Measurements from ENCODE around the gene VAV2.

Gene VAV2

GRCh38 chr9:133715866-133716563 lies 276.1 kb downstream of the VAV2 start:
- DNase-seq: peak; percentile 43

DNA sequence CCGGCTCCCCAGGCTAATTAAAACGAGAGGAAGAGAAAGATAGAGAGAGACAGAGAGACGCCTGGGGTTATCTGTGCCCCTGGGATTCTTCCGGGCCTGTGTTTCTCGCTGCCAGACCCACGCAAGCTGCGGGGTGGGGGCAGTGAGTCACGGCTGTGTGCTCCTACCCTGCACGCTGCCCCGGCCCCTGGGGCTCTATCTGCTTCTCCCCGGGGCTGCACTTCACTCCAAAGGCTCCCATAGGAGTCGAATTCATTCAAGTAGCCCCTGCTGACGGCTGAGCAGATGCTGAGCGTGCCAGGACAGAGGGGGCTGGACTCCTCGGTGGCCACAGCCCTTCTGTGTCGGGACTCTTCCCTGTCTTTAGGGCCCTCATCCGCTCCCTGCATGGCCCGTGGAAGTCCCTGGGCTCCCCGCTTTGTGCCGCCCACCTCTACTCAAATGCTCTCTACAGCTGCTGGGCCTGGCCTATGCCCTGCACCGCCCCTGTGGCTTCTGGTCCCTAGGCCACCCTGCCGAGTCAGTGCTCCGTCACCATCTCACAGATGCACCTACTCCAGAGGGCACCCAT lies 276.7 kb downstream of the VAV2 start:
- DNase-seq: no peak

DNA sequence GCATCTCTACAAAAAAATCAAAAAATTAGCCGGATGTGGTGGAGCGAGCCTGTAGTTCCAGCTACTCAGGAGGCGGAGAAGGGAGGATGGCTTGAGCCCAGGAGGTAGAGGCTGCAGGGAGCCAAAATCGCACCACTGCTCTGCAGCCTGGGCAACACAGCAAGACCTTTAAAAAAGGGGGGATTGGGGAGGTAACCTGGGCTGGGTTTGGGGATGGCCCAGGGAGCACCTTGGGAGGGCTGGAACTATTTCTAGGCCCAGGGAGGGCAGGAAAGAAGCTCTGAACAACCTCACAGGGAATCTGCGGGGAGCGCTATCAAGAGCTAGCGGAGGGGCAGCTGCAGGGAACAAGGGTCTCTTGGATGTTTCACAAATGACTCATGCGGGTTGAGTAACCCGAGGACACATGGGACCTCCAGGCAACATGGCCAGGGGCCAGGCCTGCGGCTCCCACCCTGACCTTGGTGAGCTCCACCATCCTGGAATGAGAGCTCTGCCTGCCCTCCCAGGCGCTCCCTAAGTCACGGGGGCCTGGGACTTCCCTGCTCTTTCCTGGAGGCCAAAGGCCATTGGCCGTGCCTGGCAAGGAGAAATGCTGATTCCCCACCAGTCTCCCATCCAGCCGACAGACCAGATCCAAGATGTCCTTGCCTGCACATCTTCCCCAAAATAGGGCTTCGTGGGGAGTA lies 277.4 kb downstream of the VAV2 start:
- no peak for DNase-seq

DNA sequence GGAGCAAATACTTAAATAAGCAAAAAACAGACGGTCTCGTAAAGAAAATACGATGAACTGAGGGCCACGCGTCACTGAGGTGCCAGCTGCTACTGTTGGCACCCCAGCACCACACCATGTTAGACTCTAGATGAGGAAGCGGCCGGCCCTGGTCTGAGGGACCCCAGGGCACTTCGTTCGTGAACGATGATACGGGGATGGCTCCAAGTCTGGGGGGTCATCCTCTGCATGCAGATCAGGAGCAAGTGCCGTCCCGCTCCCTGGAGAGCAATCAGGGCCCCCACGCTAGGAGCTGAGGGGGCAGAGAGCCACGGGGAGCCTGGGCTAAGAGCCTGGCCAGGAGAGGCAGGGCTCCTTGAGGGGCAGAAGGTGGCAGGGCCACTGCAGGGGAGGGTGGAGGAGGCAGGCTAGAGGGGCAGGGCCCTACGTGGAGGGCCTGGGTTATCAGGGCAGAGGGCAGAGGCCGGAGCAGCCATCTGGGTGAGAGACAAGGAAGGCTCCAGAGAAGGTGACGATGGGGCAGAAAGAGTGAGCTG lies 278.1 kb downstream of the VAV2 start:
- no peak for DNase-seq

DNA sequence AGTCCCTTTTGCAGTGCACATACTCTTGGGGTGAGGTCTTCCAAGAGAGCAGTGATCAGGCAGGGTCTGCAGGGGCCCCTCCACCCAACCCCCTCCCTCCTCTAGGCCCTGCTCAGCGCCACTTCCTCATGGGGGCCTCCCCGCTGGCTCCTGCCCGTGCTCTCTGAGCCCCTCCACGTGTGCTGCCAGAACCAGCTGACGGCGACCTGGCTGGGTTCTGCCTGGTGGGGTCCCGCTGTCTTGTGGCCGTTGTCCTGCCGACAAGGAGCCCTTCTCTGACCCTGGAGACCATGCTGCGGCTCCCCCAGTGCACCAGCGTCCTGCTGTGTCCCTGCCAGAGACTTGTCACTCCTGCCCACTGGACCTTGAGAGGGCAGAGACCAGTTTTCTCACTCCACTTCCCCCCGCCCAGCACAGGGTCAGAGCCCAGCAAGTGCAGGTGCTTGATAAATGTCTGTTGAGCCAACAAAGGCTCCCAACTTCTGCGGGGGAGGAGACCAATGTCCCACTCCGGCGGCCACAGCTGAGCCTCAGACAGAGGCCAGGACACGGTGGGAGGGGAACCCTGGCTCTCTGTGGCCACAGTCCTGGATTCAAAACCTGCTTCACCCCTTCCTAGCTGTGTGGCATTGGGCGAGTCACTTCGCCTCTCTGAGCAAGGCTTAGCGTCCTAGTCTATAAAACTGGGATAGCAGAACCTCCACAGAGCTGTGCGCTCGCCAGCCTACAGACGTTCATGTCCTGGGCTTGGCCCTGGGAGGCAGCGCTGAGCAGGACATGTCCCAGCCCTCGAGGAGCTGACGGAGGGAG lies 278.8 kb downstream of the VAV2 start:
- DNase-seq: no peak

- DNase-seq: no peak
Observed at GRCh38 chr9:133712221-133713100, 279.7 kb downstream of the VAV2 start.
